HG03378 (cell line): Measurements from ENCODE around the gene ZC3H10.

Experiments used
- ATAC-seq: cut with Tn5 transposase; IDR thresholded peaks from one replicate; pipeline ENCODE4 v1.9.1; 2021; ENCODE audit warnings: mild to moderate bottlenecking, moderate library complexity; ENCODE audit not compliant: unreplicated experiment

ZC3H10 gene

GRCh38 chr12:56169229-56169759 lies 51.2 kb downstream of the ZC3H10 start:
- ATAC-seq = no peak

GRCh38 chr12:56172839-56173238 lies 54.8 kb downstream of the ZC3H10 start:
- no peak for ATAC-seq
